Stimulated activated CD8-positive, alpha-beta memory T cell treated with anti-CD3 and anti-CD28 coated beads, Interleukin-2, amount 100 ng/mL, for 48 hours (primary cell): ENCODE measurements around the gene MSH2.
"Not testable (repeated sequence)": the region's sequence is repeated elsewhere in the genome, so short reads cannot be mapped to it uniquely, and the experiment has no call there.

ENCODE experiments used
- DNase-seq, 2 donors: peaks; one replicate each; pipeline ENCODE4 v3.0.0-alpha.2; 2020; ENCODE audit warnings: low read depth in 2 of 2

Gene MSH2

GRCh38 chr2:47407976-47408375 lies 5.0 kb downstream of the MSH2 start:
- not testable (repeated sequence) for DNase-seq

GRCh38 chr2:47414682-47415458 lies 11.9 kb downstream of the MSH2 start:
- no peak for DNase-seq

- DNase-seq, result no peak
These were observed 17.3 kb downstream of the MSH2 start for GRCh38 chr2:47420214-47420613.

GRCh38 chr2:47420683-47421082 lies 17.7 kb downstream of the MSH2 start:
- not testable (repeated sequence) for DNase-seq

GRCh38 chr2:47422016-47422415 lies 19.1 kb downstream of the MSH2 start:
- DNase-seq, result no peak

GRCh38 chr2:47422560-47422959 lies 19.6 kb downstream of the MSH2 start:
- DNase-seq, result no peak

- DNase-seq, result no peak
These were observed 23.8 kb downstream of the MSH2 start for GRCh38 chr2:47426786-47427185.

- no peak for DNase-seq
These were observed 26.8 kb downstream of the MSH2 start for GRCh38 chr2:47429795-47430194.

GRCh38 chr2:47433006-47433405 lies 30.1 kb downstream of the MSH2 start:
- DNase-seq, result not testable (repeated sequence)

GRCh38 chr2:47433445-47433844 lies 30.5 kb downstream of the MSH2 start:
- not testable (repeated sequence) for DNase-seq

- no peak for DNase-seq
These were observed 34.3 kb downstream of the MSH2 start for GRCh38 chr2:47437287-47437686.

GRCh38 chr2:47438106-47438505 lies 35.1 kb downstream of the MSH2 start:
- DNase-seq, result no peak

- DNase-seq, result no peak
These were observed 35.8 kb downstream of the MSH2 start for GRCh38 chr2:47438783-47439182.

- no peak for DNase-seq
These were observed 48.8 kb downstream of the MSH2 start for GRCh38 chr2:47451790-47452189.

- no peak for DNase-seq
These were observed 49.8 kb downstream of the MSH2 start for GRCh38 chr2:47452761-47453160.

GRCh38 chr2:47454818-47455217 lies 51.9 kb downstream of the MSH2 start:
- DNase-seq, result not testable (repeated sequence)

- no peak for DNase-seq
These were observed 52.5 kb downstream of the MSH2 start for GRCh38 chr2:47455411-47455810.

- no peak for DNase-seq
These were observed 53.9 kb downstream of the MSH2 start for GRCh38 chr2:47456851-47457250.

- DNase-seq, result no peak
These were observed 54.3 kb downstream of the MSH2 start for GRCh38 chr2:47457268-47457667.

GRCh38 chr2:47459021-47459420 lies 56.1 kb downstream of the MSH2 start:
- no peak for DNase-seq

- no peak for DNase-seq
These were observed 57.8 kb downstream of the MSH2 start for GRCh38 chr2:47460766-47461165.

GRCh38 chr2:47471429-47472116 lies 68.6 kb downstream of the MSH2 start:
- DNase-seq, result no peak

- no peak for DNase-seq
These were observed 76.9 kb downstream of the MSH2 start for GRCh38 chr2:47479863-47480262.
